Upper lobe of left lung (tissue), 4 donors: Measurements from ENCODE around the gene FAIM.

Experiments
- CTCF ChIP-seq, 6 experiments: fragments of 450-650 bp in 4 of 6; fragments of 200-600 bp in 2 of 6; sonication (generic) in 2 of 6; IDR thresholded peaks; one replicate each; pipeline ENCODE4 v1.5.1; 2016 to 2019; ENCODE audit warnings: antibody characterized with exemption in 6 of 6
- EP300 ChIP-seq, 4 donors: sonication (generic); formaldehyde crosslinking; IDR thresholded peaks; one replicate each; pipeline ENCODE4 v1.5.1; 2017; ENCODE audit warnings: antibody characterized with exemption in 4 of 4, control low read depth in 2 of 4
- POLR2A ChIP-seq, 4 donors: fragments of 450-650 bp; IDR thresholded peaks; one replicate each; pipeline ENCODE4 v1.5.1; 2016 to 2017; ENCODE audit warnings: antibody characterized with exemption in 4 of 4, mild to moderate bottlenecking in 2 of 4
- POLR2AphosphoS5 ChIP-seq, 2 donors: sonication (generic); formaldehyde crosslinking; IDR thresholded peaks; one replicate each; pipeline ENCODE4 v1.5.1; 2017; ENCODE audit warnings: antibody characterized with exemption in 2 of 2

DNA sequence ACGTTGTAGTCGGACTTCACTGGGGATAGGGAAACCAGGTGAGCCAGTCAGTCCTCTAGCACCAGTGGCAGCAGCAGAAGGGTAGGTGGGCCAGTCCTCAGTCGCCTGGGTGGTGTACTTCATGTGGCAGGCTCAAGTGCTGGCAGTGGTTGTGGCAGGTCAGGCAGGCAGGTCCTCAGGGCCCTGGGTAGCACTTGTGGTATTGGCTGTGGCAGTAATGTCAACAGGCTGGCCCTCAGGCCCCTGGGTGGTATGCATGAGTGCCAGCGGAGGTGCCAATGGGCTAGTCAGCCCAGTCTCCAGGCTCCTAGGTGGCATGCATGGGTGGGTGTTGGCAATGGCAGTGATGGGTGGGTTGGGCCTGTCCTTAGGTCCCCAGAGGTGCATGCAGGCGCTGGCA is 40.6 kb downstream of the FAIM start:
- TF ChIP-seq CTCF (IDR thresholded peaks at IDR 0.05) (no peak), POLR2A (IDR thresholded peaks at IDR 0.05) (no peak), POLR2AphosphoS5 (IDR thresholded peaks at IDR 0.05) (no peak), EP300 (IDR thresholded peaks at IDR 0.05) (no peak)
